Mesenchymal stem cell (in vitro differentiated cells and primary cell): ENCODE data around the gene ANXA6.

Experiments used
- DNase-seq: peaks from one replicate; pipeline ENCODE4 v3.0.0-alpha.2; 2013
- H2AFZ ChIP-seq: one replicate; pipeline ENCODE4 v1.6.1; 2013; ENCODE audit warnings: low read depth, mild to moderate bottlenecking, control low read depth, inconsistent platforms, low read length, moderate library complexity
- H2AK5ac ChIP-seq: 2 replicates; pipeline ENCODE4 v1.6.1; 2013; ENCODE audit warnings: low read length, moderate library complexity, mild to moderate bottlenecking, inconsistent platforms; ENCODE audit not compliant: severe bottlenecking
- H2BK120ac ChIP-seq: one replicate; pipeline ENCODE4 v1.6.1; 2013; ENCODE audit warnings: low read depth, mild to moderate bottlenecking, inconsistent platforms, low read length, moderate library complexity
- H2BK12ac ChIP-seq, 2 experiments: one replicate each; pipeline ENCODE4 v1.6.1; 2013; ENCODE audit warnings: inconsistent platforms in 2 of 2, low read length in 2 of 2, mild to moderate bottlenecking in 2 of 2, moderate library complexity in 2 of 2, control low read depth in 1 of 2
- H2BK15ac ChIP-seq: one replicate; pipeline ENCODE4 v1.6.1; 2013; ENCODE audit warnings: mild to moderate bottlenecking, low read depth, inconsistent platforms; ENCODE audit not compliant: poor library complexity, severe bottlenecking
- H2BK5ac ChIP-seq: 2 replicates; pipeline ENCODE4 v1.6.1; 2013; ENCODE audit warnings: low read depth, mild to moderate bottlenecking, low read length, control low read depth, inconsistent platforms; ENCODE audit not compliant: poor library complexity, severe bottlenecking
- H3K14ac ChIP-seq, 2 experiments: one replicate each; pipeline ENCODE4 v1.6.1; 2013; ENCODE audit warnings: inconsistent platforms in 2 of 2, low read length in 2 of 2, control low read depth in 1 of 2, mild to moderate bottlenecking in 1 of 2, moderate library complexity in 1 of 2
- H3K18ac ChIP-seq, 2 experiments: one replicate each; pipeline ENCODE4 v1.6.1; 2013; ENCODE audit warnings: inconsistent platforms in 2 of 2, low read length in 2 of 2, control low read depth in 1 of 2, low read depth in 1 of 2, mild to moderate bottlenecking in 1 of 2
- H3K23ac ChIP-seq, 2 experiments: one replicate each; pipeline ENCODE4 v1.6.1; 2013; ENCODE audit warnings: inconsistent platforms in 2 of 2, low read length in 2 of 2, mild to moderate bottlenecking in 2 of 2, moderate library complexity in 2 of 2, control low read depth in 1 of 2
- H3K27ac ChIP-seq: 2 replicates; pipeline ENCODE4 v1.5.1; 2013; ENCODE audit warnings: mild to moderate bottlenecking, moderate library complexity, low read length, control low read depth, inconsistent platforms; ENCODE audit not compliant: poor library complexity, severe bottlenecking
- H3K27me3 ChIP-seq, 2 experiments: 2 replicates each; pipeline versions ENCODE4 v1.6.1 to v1.7.0; 2013; ENCODE audit warnings: low read length in 2 of 2, mild to moderate bottlenecking in 2 of 2, moderate library complexity in 2 of 2, control low read depth in 1 of 2, inconsistent platforms in 1 of 2; ENCODE audit not compliant: control insufficient read depth in 1 of 2, insufficient read depth in 1 of 2
- H3K36me3 ChIP-seq, 2 experiments: 2 replicates each; pipeline versions ENCODE4 v1.6.1 to v1.7.0; 2013; ENCODE audit warnings: low read length in 2 of 2, control low read depth in 1 of 2, inconsistent platforms in 1 of 2, low read depth in 1 of 2, mild to moderate bottlenecking in 1 of 2; ENCODE audit not compliant: insufficient read depth in 2 of 2, control insufficient read depth in 1 of 2
- H3K4ac ChIP-seq, 2 experiments: one replicate each; pipeline ENCODE4 v1.6.1; 2013; ENCODE audit warnings: inconsistent platforms in 2 of 2, low read length in 2 of 2, mild to moderate bottlenecking in 2 of 2, moderate library complexity in 2 of 2, control low read depth in 1 of 2, low read depth in 1 of 2
- H3K4me1 ChIP-seq: 2 replicates; pipeline ENCODE4 v1.6.1; 2013; ENCODE audit warnings: low read depth, low read length, control low read depth; ENCODE audit not compliant: control insufficient read depth, insufficient read depth
- H3K4me2 ChIP-seq: 2 replicates; pipeline ENCODE4 v1.6.1; 2013; ENCODE audit warnings: low read length, mild to moderate bottlenecking, inconsistent platforms; ENCODE audit not compliant: poor library complexity, severe bottlenecking
- H3K4me3 ChIP-seq, 2 experiments: 2 replicates each; pipeline versions ENCODE4 v1.5.1 to v1.7.0; 2013; ENCODE audit warnings: low read length in 2 of 2, mild to moderate bottlenecking in 2 of 2, control low read depth in 1 of 2, low read depth in 1 of 2; ENCODE audit not compliant: insufficient read depth in 1 of 2
- H3K79me1 ChIP-seq: replicated peaks from 2 replicates; pipeline ENCODE4 v1.6.1; 2013; ENCODE audit warnings: mild to moderate bottlenecking, control low read depth, low read length, inconsistent platforms; ENCODE audit not compliant: poor library complexity, severe bottlenecking
- H3K9ac ChIP-seq: 2 replicates; pipeline ENCODE4 v1.7.0; 2013; ENCODE audit warnings: mild to moderate bottlenecking, low read length, moderate library complexity
- H3K9me3 ChIP-seq: 2 replicates; pipeline ENCODE4 v1.7.0; 2013; ENCODE audit warnings: mild to moderate bottlenecking, low read length; ENCODE audit not compliant: control insufficient read depth
- H4K8ac ChIP-seq: one replicate; pipeline ENCODE4 v1.6.1; 2013; ENCODE audit warnings: inconsistent platforms, mild to moderate bottlenecking, low read length, moderate library complexity
- H4K91ac ChIP-seq: one replicate; pipeline ENCODE4 v1.6.1; 2013; ENCODE audit warnings: mild to moderate bottlenecking, low read length, inconsistent platforms
- WGBS: methylation state at CpG from one replicate; pipeline ENCODE4 v1.1.7; 2013; ENCODE audit warnings: mixed read lengths; 5-methylcytosine and 5-hydroxymethylcytosine counted together

Gene ANXA6

DNA sequence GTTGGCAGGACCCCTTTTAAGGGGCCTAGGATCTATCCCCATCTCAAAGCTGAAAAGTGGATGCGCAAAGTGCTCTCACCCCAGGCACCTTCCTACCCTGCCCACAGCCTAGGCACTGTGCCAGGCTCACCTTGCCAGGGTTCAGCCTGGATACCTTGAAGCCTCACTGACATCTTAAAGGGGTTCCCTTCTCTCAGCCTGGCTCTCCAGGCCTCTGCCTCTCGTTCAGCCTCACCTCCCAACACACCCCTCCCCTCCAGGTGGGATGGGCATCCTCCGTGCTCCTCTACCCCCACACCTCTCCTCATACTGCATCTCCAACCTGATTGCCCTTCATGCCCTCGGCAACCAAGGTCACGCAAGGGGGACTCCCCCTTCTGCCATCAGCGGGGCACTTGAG, 102.2 kb downstream of the ANXA6 start:
- peak overlapping the region; percentile 4 for H4K8ac ChIP-seq
- no peak overlapping the region for H2BK12ac ChIP-seq
- H3K9ac ChIP-seq: no peak overlapping the region
- H3K9me3 ChIP-seq: no peaks in the 10 kb centered on the region
- H3K79me1 ChIP-seq: peaks cover 47% of the 10 kb centered on the region
- no peak overlapping the region for H2BK5ac ChIP-seq
- 91% methylated on average over 6 of the region's 6 CpGs for WGBS
- no peak overlapping the region for H3K18ac ChIP-seq
- H3K36me3 ChIP-seq: peaks cover 69 to 82% of the 10 kb centered on the region in 2 experiments
- H3K27me3 ChIP-seq: no peaks in the 10 kb centered on the region
- H3K4ac ChIP-seq: no peak overlapping the region
- H3K23ac ChIP-seq: no peak overlapping the region
- no peak overlapping the region for H2AK5ac ChIP-seq
- H3K4me1 ChIP-seq: peaks cover 36% of the 10 kb centered on the region
- no peak overlapping the region for H4K91ac ChIP-seq
- no peak for DNase-seq
- H3K14ac ChIP-seq: no peak overlapping the region
- H2AFZ ChIP-seq: no peak overlapping the region
- no peak overlapping the region for H2BK120ac ChIP-seq
- H3K4me2 ChIP-seq: no peak overlapping the region
- no peak overlapping the region for H2BK15ac ChIP-seq
- H3K27ac ChIP-seq: no peak overlapping the region
- H3K4me3 ChIP-seq: no peak overlapping the region

DNA sequence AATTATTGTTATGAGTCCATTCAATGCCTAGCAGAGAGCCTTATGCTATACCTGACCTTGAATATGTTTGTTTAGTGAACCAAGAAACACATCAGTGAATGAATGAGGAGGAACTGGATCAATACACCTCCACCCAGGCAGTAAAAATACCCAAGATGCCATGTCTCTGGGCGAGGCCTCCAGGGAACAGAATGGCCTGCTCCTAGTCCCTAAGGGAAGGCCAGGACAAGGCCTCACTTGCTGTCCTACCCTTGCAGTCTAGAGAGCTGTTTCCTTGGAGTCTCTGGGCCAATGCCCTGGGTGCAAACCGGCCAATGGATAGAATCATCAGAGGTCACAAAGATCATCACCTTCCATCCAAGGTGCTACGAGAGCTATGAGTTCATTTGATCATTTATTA, 102.9 kb downstream of the ANXA6 start:
- Histone ChIP-seq H3K9me3 (no peaks in the 10 kb centered on the region), H2AK5ac (no peak overlapping the region), H3K4ac (no peak overlapping the region), H2BK15ac (no peak overlapping the region), H3K27me3 (no peaks in the 10 kb centered on the region), H3K4me3 (no peak overlapping the region), H3K4me2 (no peak overlapping the region), H3K4me1 (peaks cover 30% of the 10 kb centered on the region), H3K14ac (no peak overlapping the region), H3K23ac (no peak overlapping the region), H3K36me3 (peaks cover 70 to 81% of the 10 kb centered on the region in 2 experiments), H3K9ac (no peak overlapping the region), H4K91ac (no peak overlapping the region), H3K27ac (no peak overlapping the region), H4K8ac (no peak overlapping the region), H3K18ac (no peak overlapping the region), H2BK5ac (no peak overlapping the region), H2BK120ac (no peak overlapping the region), H2BK12ac (no peak overlapping the region), H3K79me1 (peaks cover 51% of the 10 kb centered on the region), H2AFZ (no peak overlapping the region)
- no peak for DNase-seq
- WGBS: 98% methylated on average over 3 of the region's 3 CpGs

DNA sequence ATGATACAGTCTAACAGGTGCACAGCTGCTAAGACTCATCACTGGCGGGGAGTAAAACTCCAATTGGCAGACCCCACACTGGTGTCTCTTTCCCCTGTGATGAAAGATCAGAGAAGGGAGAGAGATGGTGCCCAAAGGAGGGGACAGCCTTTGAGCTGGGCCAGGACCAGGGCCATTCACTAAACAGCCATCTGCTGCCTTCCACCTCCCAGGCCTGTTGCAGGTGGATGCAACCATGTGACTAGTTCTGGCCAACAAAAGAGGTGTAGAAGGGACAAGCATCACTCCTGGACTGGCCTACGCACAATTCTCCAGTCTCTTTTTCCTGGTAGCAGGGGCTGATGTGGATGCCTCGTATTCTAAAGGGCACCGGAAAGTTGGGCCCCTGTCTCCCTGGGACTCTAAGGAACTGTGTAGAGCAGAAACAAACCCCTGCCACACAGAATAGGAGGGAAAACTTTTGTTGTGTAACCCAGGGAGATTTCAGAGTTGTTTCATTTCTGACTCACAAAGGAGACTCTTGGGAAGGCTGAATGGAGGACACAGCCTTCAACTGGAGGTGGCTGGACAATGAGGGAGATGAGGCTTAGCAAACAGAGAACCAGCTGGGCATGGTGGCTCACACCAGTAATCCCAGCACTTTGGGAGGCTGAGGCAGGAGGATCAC, 103.7 kb downstream of the ANXA6 start:
- H3K9ac ChIP-seq: peak overlapping the region; percentile 19
- no peak overlapping the region for H3K14ac ChIP-seq
- no peaks in the 10 kb centered on the region for H3K27me3 ChIP-seq
- H4K8ac ChIP-seq: no peak overlapping the region
- no peak overlapping the region for H2BK5ac ChIP-seq
- H2AFZ ChIP-seq: no peak overlapping the region
- peaks cover 70 to 85% of the 10 kb centered on the region in 2 experiments for H3K36me3 ChIP-seq
- H3K9me3 ChIP-seq: no peaks in the 10 kb centered on the region
- no peak overlapping the region for H3K4me3 ChIP-seq
- no peak overlapping the region for H3K27ac ChIP-seq
- H4K91ac ChIP-seq: no peak overlapping the region
- H3K4me1 ChIP-seq: peaks cover 24% of the 10 kb centered on the region
- H3K18ac ChIP-seq: no peak overlapping the region
- DNase-seq: no peak
- H2AK5ac ChIP-seq: no peak overlapping the region
- H3K79me1 ChIP-seq: peaks cover 52% of the 10 kb centered on the region
- no peak overlapping the region for H2BK15ac ChIP-seq
- WGBS: 97% methylated on average over 4 of the region's 4 CpGs
- H3K4ac ChIP-seq: no peak overlapping the region
- H3K23ac ChIP-seq: no peak overlapping the region
- H2BK12ac ChIP-seq: no peak overlapping the region
- H3K4me2 ChIP-seq: no peak overlapping the region
- no peak overlapping the region for H2BK120ac ChIP-seq

DNA sequence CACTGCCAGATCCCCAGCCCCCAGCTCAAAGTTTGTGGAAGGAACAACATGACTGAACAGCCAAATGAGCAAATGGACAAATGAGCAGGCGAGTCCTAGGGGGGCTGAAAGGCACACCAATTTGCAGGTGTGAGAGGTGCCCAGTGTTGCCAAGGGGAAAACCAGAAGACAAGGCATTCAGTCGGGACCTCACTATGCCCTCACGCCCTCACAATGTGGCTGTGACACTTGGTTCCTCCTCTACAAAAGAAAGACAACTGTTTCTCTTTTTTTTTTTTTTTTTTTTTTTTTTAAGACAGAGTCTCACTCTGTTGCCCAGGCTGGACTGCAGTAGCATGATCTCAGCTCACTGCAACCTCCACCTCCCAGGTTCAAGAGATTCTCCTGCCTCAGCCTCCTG, 104.7 kb downstream of the ANXA6 start:
- H3K14ac ChIP-seq: no peak overlapping the region
- H4K91ac ChIP-seq: no peak overlapping the region
- no peak overlapping the region for H3K9ac ChIP-seq
- H3K23ac ChIP-seq: peak overlapping the region in 1 of 2 experiments; percentile 61
- H3K27ac ChIP-seq: peak overlapping the region; percentile 79
- H2BK120ac ChIP-seq: no peak overlapping the region
- H3K79me1 ChIP-seq: peaks cover 50% of the 10 kb centered on the region
- no peak overlapping the region for H2BK5ac ChIP-seq
- peak overlapping the region; percentile 57 for H2AK5ac ChIP-seq
- no peaks in the 10 kb centered on the region for H3K27me3 ChIP-seq
- no peak overlapping the region for H3K18ac ChIP-seq
- H2BK12ac ChIP-seq: no peak overlapping the region
- WGBS: 95% methylated on average over 3 of the region's 3 CpGs
- no peak for DNase-seq
- no peaks in the 10 kb centered on the region for H3K9me3 ChIP-seq
- no peak overlapping the region for H3K4me3 ChIP-seq
- no peak overlapping the region for H3K4me2 ChIP-seq
- peaks cover 17% of the 10 kb centered on the region for H3K4me1 ChIP-seq
- H2BK15ac ChIP-seq: no peak overlapping the region
- H3K36me3 ChIP-seq: peaks cover 70 to 85% of the 10 kb centered on the region in 2 experiments
- H4K8ac ChIP-seq: no peak overlapping the region
- no peak overlapping the region for H3K4ac ChIP-seq
- no peak overlapping the region for H2AFZ ChIP-seq
